ENCODE measurements around the gene GYPB.
"Not testable (repeated sequence)": the region's sequence is repeated elsewhere in the genome, so short reads cannot be mapped to it uniquely, and the experiment has no call there.

Gene GYPB

GRCh38 chr4:144044936-144045335, 25.8 kb upstream of the GYPB start:
- H3K4me2 ChIP-seq (ENCODE audit: low read length, poor library complexity, severe bottlenecking); H4K91ac ChIP-seq (ENCODE audit: low read length); DNase-seq; H3K14ac ChIP-seq (ENCODE audit: low read length in 2 of 2); H3K4ac ChIP-seq (ENCODE audit: low read depth in 1 of 2, low read length in 2 of 2); H2BK12ac ChIP-seq (ENCODE audit: low read length in 2 of 2); H4K8ac ChIP-seq (ENCODE audit: low read length); H3K27ac ChIP-seq (ENCODE audit: low read length, poor library complexity, severe bottlenecking); H2AFZ ChIP-seq (ENCODE audit: low read depth, low read length); H3K9ac ChIP-seq (ENCODE audit: low read length); H3K18ac ChIP-seq (ENCODE audit: low read depth in 1 of 2, low read length in 2 of 2); H3K36me3 ChIP-seq (ENCODE audit: control insufficient read depth in 1 of 2, insufficient read depth in 2 of 2, low read depth in 1 of 2, low read length in 2 of 2); H3K4me1 ChIP-seq (ENCODE audit: control insufficient read depth, insufficient read depth, low read depth, low read length); H2BK5ac ChIP-seq (ENCODE audit: low read depth, low read length, poor library complexity, severe bottlenecking); H2BK15ac ChIP-seq (ENCODE audit: low read depth, poor library complexity, severe bottlenecking); H2BK120ac ChIP-seq (ENCODE audit: low read depth, low read length); H3K23ac ChIP-seq (ENCODE audit: low read length in 2 of 2); H3K4me3 ChIP-seq (ENCODE audit: insufficient read depth in 1 of 2, low read depth in 1 of 2, low read length in 2 of 2); H3K9me3 ChIP-seq (ENCODE audit: control insufficient read depth, low read length); H3K27me3 ChIP-seq (ENCODE audit: control insufficient read depth in 1 of 2, insufficient read depth in 1 of 2, low read length in 2 of 2); H2AK5ac ChIP-seq (ENCODE audit: low read length, severe bottlenecking); H3K79me1 ChIP-seq (replicated peaks; ENCODE audit: low read length, poor library complexity, severe bottlenecking): not testable (repeated sequence)

GRCh38 chr4:144032580-144032979, 13.4 kb upstream of the GYPB start:
- not testable (repeated sequence) for H3K4me1 ChIP-seq (ENCODE audit: control insufficient read depth, insufficient read depth, low read depth, low read length); H3K23ac ChIP-seq (ENCODE audit: low read length in 2 of 2); H3K27ac ChIP-seq (ENCODE audit: low read length, poor library complexity, severe bottlenecking); H3K79me1 ChIP-seq (replicated peaks; ENCODE audit: low read length, poor library complexity, severe bottlenecking); H3K18ac ChIP-seq (ENCODE audit: low read depth in 1 of 2, low read length in 2 of 2); H2AK5ac ChIP-seq (ENCODE audit: low read length, severe bottlenecking); H2BK5ac ChIP-seq (ENCODE audit: low read depth, low read length, poor library complexity, severe bottlenecking); H4K91ac ChIP-seq (ENCODE audit: low read length); DNase-seq; H3K4me2 ChIP-seq (ENCODE audit: low read length, poor library complexity, severe bottlenecking); H2BK12ac ChIP-seq (ENCODE audit: low read length in 2 of 2); H3K9me3 ChIP-seq (ENCODE audit: control insufficient read depth, low read length); H2BK120ac ChIP-seq (ENCODE audit: low read depth, low read length); H3K9ac ChIP-seq (ENCODE audit: low read length); H2AFZ ChIP-seq (ENCODE audit: low read depth, low read length); H3K4me3 ChIP-seq (ENCODE audit: insufficient read depth in 1 of 2, low read depth in 1 of 2, low read length in 2 of 2); H2BK15ac ChIP-seq (ENCODE audit: low read depth, poor library complexity, severe bottlenecking); H3K4ac ChIP-seq (ENCODE audit: low read depth in 1 of 2, low read length in 2 of 2); H4K8ac ChIP-seq (ENCODE audit: low read length); H3K27me3 ChIP-seq (ENCODE audit: control insufficient read depth in 1 of 2, insufficient read depth in 1 of 2, low read length in 2 of 2); H3K36me3 ChIP-seq (ENCODE audit: control insufficient read depth in 1 of 2, insufficient read depth in 2 of 2, low read depth in 1 of 2, low read length in 2 of 2); H3K14ac ChIP-seq (ENCODE audit: low read length in 2 of 2)
- WGBS, result no CpG with 5 or more reads among the region's 1 CpG

- not testable (repeated sequence) for H3K36me3 ChIP-seq (ENCODE audit: control insufficient read depth in 1 of 2, insufficient read depth in 2 of 2, low read depth in 1 of 2, low read length in 2 of 2); H3K9me3 ChIP-seq (ENCODE audit: control insufficient read depth, low read length); H2BK15ac ChIP-seq (ENCODE audit: low read depth, poor library complexity, severe bottlenecking); H2AK5ac ChIP-seq (ENCODE audit: low read length, severe bottlenecking); H3K27ac ChIP-seq (ENCODE audit: low read length, poor library complexity, severe bottlenecking); H4K91ac ChIP-seq (ENCODE audit: low read length); H3K4me1 ChIP-seq (ENCODE audit: control insufficient read depth, insufficient read depth, low read depth, low read length); DNase-seq; H3K4ac ChIP-seq (ENCODE audit: low read depth in 1 of 2, low read length in 2 of 2); H3K4me2 ChIP-seq (ENCODE audit: low read length, poor library complexity, severe bottlenecking); H2BK5ac ChIP-seq (ENCODE audit: low read depth, low read length, poor library complexity, severe bottlenecking); H3K79me1 ChIP-seq (replicated peaks; ENCODE audit: low read length, poor library complexity, severe bottlenecking); H3K27me3 ChIP-seq (ENCODE audit: control insufficient read depth in 1 of 2, insufficient read depth in 1 of 2, low read length in 2 of 2); H4K8ac ChIP-seq (ENCODE audit: low read length); H3K4me3 ChIP-seq (ENCODE audit: insufficient read depth in 1 of 2, low read depth in 1 of 2, low read length in 2 of 2); H3K9ac ChIP-seq (ENCODE audit: low read length); H3K14ac ChIP-seq (ENCODE audit: low read length in 2 of 2); H3K23ac ChIP-seq (ENCODE audit: low read length in 2 of 2); H2BK120ac ChIP-seq (ENCODE audit: low read depth, low read length); H2BK12ac ChIP-seq (ENCODE audit: low read length in 2 of 2); H2AFZ ChIP-seq (ENCODE audit: low read depth, low read length); H3K18ac ChIP-seq (ENCODE audit: low read depth in 1 of 2, low read length in 2 of 2)
- no CpG with 5 or more reads among the region's 4 CpGs for WGBS
Observed at GRCh38 chr4:144031875-144032274, 12.7 kb upstream of the GYPB start.

GRCh38 chr4:144031369-144031768, 12.2 kb upstream of the GYPB start:
- H2BK5ac ChIP-seq (ENCODE audit: low read depth, low read length, poor library complexity, severe bottlenecking); H3K9me3 ChIP-seq (ENCODE audit: control insufficient read depth, low read length); H3K23ac ChIP-seq (ENCODE audit: low read length in 2 of 2); H3K18ac ChIP-seq (ENCODE audit: low read depth in 1 of 2, low read length in 2 of 2); H2BK12ac ChIP-seq (ENCODE audit: low read length in 2 of 2); H3K4me2 ChIP-seq (ENCODE audit: low read length, poor library complexity, severe bottlenecking); DNase-seq; H3K36me3 ChIP-seq (ENCODE audit: control insufficient read depth in 1 of 2, insufficient read depth in 2 of 2, low read depth in 1 of 2, low read length in 2 of 2); H3K9ac ChIP-seq (ENCODE audit: low read length); H3K27ac ChIP-seq (ENCODE audit: low read length, poor library complexity, severe bottlenecking); H2AK5ac ChIP-seq (ENCODE audit: low read length, severe bottlenecking); H3K4me3 ChIP-seq (ENCODE audit: insufficient read depth in 1 of 2, low read depth in 1 of 2, low read length in 2 of 2); H3K14ac ChIP-seq (ENCODE audit: low read length in 2 of 2); H2BK120ac ChIP-seq (ENCODE audit: low read depth, low read length); H3K79me1 ChIP-seq (replicated peaks; ENCODE audit: low read length, poor library complexity, severe bottlenecking); H3K27me3 ChIP-seq (ENCODE audit: control insufficient read depth in 1 of 2, insufficient read depth in 1 of 2, low read length in 2 of 2); H4K91ac ChIP-seq (ENCODE audit: low read length); H2BK15ac ChIP-seq (ENCODE audit: low read depth, poor library complexity, severe bottlenecking); H2AFZ ChIP-seq (ENCODE audit: low read depth, low read length); H3K4ac ChIP-seq (ENCODE audit: low read depth in 1 of 2, low read length in 2 of 2); H4K8ac ChIP-seq (ENCODE audit: low read length); H3K4me1 ChIP-seq (ENCODE audit: control insufficient read depth, insufficient read depth, low read depth, low read length): not testable (repeated sequence)
- 92% methylated on average over 3 of the region's 3 CpGs for WGBS
